Stimulated activated CD4-positive, alpha-beta T cell treated with anti-CD3 and anti-CD28 coated beads, Interleukin-1b, Interleukin-23, amount 100 ng/mL, for 24 hours (primary cell): ENCODE results near the gene WIPI1.

Experiments
- DNase-seq, 4 experiments: peaks; one replicate each; pipeline ENCODE4 v3.0.0-alpha.2; 2020; ENCODE audit warnings: low read depth in 4 of 4, low spot score in 1 of 4

The WIPI1 gene

DNA sequence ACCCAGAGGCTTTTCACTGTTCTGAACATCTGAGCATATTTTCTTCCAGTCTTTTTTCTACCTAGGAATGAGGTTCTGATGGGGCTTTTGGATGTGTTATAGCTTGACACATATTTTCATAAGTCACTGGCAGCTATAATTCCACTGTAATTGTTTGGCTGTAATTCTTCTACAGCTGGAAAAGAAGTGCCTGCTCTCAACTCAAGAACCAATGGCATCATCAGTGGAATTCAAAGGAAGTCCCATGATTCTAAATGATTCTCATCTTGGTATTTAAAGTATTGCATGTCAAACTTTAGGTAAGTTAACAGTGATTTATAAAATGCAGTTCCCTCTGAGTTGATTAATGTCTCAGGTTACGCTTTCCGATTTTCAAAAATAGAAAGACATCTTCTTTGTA, 16.8 kb downstream of the WIPI1 start:
- DNase-seq, result no peak

DNA sequence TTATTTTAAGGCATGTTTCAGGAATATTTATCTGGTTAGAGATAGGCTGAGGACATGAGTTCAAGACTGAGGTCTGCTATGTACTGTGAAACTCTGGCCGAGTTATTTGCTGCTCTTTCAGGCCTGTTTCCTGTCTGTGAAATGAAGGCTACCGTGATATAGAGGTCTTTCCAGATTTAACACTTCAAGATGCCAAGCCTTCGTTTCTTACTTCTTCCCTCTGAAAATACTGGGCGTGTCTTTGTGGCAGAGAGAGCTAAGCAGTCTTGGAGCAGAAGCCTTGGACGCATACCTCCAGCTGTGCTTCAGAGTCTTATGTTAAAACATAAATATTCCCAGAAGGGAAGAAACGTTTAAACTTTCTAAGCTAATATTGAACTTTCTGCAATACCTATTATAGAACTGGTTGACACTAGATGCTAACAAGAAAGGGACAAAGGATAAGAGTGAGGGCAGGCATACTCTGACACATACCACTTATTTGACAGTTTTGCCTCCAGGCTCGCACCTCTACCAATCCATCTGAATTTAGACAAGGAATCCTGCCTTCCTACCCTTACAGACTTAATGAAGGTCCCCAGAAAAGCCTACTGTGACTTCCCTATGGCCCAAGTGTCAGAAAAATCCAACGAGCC, 17.5 kb downstream of the WIPI1 start:
- no peak for DNase-seq

DNA sequence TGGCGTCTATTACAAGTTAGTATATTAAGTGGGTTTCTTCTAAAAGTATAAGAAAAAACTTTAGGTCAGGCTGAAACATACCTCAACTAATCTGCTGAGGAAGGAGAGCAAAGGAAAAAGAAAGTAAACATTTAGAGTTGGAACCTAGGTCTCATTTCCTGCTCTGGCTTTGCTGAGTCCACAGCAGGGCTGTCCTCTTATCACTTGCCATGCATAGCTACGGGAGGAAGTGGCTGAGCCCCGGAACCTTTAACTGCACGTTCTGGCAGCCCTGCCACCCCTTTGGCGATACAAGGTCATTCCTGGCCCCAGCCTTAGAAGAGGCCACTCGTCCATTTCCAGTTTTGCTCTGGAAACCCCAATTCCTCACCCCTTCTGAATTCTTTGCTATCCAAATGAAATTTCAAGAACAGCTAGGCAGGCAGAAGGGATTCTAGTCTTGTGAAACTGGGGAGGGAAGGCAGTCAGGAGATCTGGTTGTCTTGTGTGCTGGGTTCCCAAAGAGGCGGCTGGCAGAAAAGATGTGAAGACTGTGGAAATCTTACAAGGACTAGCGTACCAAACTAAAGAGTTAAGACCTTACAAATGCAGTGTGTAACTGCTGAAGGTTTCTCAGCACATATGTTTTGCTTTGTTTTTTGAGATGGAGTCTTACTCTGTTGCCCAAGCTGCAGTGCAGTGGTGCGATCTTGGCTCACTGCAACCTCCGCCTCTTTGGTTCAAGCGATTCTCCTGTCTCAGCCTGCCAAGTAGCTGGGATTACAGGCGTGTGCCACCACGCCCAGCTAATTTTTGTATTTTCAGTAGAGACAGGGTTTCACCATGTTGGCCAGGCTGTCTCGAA, 19.1 kb downstream of the WIPI1 start:
- no peak for DNase-seq

DNA sequence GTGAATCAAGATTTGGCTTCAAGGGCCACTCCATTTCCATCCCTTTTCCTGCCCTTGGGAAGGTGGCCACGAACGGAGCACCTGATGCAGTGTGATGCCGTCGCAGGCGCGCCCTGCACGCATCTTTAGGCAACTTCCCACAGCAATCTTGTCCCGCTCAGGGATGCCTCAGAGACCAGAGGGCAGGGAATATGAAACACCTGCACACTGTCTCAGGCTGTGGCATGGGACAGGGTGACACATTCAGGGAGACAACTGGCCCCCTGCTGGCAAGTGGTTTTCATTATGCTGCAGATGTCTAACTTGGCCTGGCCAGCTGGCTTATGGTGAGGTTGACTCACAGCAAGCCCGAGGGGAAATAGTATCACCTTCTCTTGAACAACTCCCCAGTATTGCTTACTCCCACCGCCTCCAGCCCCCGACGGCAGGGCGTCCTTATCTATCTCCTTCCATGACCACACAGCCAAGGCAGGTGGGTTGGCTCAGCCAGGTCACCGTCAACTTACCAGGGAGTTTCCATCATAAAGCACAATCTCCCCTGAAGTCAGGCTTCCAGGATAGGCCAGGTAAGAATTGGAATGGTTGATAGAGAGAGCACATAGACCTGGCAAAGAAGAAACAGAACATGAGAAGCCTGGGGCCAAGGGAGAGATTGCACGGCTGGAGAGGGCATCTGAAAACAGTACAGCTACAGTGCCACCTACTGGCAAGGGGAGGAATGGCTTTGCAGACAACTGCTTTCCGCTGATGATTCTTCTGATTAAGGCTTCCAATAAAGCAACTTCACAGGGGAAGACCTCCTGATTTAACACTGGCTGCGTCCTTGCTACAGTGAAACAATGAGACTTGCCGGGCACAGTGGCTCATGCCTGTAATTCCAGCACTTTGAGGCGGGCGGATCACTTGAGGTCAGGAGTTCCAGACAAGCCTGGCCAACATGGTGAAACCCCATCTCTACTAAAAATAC, 21.1 kb downstream of the WIPI1 start:
- DNase-seq, result peak; percentile 71 to 78 (median 72)

DNA sequence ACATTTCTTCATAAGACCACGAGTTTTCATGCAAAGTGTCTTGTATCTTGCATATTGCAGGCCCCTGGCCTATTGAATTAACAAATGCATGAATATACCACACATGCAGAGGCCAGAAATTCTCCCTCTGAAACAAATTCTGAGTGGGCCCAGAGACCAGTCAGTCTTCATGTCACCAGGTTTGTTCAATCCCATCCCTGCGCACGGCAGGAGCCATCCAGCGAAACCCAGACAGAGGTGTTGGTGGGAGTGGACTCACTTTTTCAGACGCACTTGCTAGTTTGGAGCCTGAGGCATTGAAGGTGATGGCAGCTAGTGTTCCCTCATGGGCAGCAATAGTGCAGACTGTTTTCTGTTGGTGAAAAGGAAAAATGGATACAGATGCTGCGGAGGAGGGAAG, 21.9 kb downstream of the WIPI1 start:
- DNase-seq, result no peak

DNA sequence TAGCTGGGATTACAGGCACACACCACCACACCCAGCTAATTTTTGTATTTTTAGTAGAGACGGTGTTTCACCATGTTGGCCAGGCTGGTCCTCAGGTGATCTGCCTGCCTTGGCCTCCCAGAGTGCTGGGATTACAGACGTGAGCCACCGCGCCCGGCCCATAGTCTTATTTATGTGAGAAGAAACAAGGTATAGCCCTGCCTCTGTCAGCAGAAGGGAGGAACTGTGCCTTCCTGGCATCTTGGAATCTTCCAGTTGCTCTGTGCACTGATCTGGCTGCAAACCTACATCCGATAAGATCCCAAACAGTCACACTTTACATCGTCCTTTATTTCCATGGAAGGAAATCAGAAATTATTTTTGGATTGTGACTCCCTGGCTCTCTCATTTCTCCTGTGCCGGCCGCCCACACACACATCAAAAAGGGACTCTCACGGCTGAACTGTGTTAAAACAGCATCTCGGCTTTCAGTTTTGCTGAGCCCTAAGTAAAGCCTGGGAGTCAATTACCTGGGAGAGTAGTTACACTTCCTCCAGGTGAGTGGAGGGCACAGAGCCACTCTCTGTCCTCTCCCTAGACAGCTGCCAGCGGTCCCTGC, 23.3 kb downstream of the WIPI1 start:
- no peak for DNase-seq

DNA sequence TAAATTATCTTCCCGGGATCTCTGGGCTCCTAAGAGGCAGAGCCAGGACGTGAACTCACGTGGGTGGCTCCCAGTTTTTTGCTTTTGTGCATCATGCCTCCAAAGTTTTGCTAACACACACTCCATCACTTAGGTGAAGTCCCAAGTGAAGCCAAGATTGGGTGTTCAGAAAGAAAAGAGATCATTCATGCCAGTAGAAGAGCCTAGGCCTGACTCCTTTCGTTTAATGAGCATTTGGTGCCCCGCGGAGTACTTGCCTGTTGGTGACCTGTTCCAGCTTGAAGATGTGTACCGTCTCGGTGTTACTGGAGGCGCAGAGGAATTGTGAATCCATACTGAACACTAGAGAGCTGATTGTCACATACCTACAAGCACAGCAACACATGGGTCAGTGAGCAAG, 24.1 kb downstream of the WIPI1 start:
- no peak for DNase-seq

DNA sequence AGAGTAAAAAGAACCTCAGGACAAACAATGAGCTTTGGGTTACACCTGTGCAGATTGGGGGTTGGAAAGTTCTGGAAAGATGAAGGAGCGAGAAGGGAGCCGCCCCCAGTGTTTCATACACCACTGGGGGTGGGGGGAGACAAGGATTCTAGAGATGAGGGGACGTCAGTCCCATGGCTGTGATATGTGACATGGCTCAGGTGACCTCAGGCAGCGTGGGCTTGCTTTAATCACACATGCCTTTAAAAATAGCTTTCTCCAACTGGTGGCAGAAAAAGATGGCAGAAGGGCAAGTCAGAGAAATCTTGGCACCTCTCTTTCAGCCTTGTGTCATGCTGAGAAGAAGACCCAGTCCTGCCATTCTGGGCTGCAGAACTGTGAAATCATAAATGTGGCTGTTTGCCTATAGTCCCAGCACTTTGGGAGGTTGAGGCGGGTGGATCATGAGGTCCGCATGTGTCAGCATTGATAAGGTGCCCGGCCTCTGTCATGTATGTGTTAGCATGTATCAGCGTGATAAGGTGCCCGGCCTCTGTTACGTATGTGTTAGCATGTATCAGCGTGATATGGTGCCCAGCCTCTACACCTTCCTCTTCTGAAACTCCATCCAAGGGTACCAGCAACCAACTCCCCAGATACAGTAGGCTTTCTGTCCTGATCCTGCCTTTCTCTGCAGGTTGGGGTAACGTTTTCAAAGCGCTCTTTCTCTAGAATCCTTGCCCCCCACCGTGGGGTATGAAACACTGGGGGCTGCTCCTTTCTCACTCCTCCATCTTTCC, 25.0 kb downstream of the WIPI1 start:
- DNase-seq, result no peak

DNA sequence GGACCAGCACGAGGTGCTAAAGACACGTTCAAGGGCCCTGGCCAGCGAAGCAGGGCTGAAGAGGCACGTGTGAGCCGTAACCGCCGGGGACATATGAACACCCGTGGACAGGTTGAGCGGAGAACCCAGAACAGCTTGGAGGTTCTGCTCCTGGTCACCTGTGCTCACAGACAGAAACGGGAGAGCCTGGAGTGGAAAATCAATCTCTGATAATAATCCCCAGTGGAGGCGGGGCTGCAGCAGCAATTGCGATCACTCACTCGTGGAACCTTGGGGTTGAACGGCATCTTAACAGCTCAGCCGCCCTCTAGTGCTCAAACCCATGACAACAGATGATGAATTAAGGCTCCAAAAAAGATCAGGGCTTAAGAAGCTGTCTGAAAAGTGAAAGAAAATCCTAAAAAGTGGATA, 25.6 kb downstream of the WIPI1 start:
- DNase-seq, result no peak

DNA sequence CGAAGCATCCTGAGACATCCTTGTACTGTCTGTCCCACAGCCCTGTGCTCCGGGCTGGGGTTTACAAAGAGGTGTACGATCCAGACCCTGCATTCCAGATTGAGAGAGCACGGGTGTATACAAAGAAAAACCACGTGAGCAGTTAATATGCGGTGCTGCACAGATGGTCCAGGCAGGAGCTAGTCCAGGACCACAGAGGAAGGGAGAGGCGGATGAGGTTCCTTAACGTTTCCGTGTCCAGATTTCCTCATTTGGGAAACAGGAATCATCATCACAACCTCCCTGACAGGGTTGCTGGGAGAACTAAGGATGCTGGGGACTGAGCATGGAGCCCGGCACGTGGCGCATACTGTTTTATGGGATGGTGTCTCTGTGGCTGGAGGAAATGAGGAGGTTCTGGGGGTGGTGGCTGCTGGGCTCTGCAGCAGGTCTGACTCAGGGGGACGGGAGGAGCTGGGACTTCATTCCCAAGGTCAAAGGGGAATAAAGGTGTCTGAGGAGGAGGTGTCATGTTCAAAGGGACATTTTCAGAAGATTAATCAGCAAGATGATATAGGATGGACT, 26.2 kb downstream of the WIPI1 start:
- no peak for DNase-seq

DNA sequence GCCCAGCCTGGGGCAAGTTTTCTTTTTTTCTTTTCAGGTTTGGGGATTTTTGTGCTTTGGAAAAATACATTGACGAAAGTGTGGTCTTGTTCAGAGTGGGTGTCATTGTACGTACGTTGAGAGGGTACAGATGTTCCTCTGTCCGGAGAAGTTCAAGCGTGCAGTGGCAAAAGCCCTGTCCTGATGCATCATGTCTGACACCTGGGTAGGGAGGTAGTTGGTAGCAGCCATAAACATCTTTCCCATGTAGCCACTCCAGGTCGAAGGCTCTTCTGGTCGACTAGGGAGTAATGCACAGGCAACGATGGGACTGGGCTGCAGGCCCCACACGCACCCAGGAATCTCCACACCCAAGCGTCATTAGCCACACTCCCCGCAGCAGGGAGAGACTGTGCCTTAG, 27.4 kb downstream of the WIPI1 start:
- DNase-seq, result no peak

DNA sequence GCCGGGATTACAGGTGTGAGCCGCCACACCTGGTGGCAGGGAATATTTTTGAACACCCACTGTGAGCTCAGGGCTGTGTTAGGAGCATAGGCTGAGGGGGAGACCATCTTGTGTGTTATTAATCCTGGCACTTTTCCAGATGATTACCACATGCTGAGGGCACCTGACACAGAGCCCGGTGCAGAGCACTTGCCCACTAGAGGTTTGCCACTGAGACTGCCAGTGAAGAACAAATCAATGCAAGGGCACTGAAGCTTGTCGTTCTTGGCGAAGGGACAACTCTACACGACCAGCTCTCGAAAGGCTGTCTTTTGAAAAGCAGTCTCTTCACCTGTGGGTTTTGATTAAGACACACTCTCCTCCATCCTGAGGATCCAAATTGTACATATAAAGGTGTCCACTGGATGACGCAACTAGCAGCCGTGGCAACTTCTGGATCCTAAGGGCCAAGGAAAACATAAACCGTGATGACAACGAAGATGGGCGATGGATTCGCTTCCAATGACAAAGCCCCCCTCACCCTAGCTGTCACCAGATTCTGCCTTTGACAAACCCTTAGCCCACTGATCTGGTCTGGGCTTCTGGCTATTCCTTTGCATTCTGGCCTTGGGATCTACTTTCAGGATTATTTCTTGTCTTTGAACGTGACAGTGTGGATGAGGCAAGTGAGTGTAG, 28.7 kb downstream of the WIPI1 start:
- DNase-seq, result no peak

DNA sequence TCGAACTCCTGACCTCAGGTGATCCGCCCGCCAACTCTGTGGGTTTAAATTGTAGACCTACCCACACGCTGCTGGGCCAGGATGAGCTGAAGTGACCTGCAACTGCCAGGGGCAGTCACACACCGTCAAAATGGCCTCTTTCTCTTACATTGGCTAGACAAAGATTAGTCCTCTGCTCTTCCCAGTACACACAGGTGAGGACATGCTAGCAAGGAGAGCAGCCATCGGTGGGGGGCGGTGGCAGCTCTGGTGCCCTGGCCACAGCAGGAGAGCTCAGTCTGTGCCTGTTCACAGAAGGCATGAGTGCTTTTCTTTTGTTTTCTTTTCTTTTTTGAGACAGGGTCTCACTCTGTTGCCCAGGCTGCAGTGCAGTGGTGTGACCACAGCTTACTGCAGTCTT, 29.7 kb downstream of the WIPI1 start:
- no peak for DNase-seq

DNA sequence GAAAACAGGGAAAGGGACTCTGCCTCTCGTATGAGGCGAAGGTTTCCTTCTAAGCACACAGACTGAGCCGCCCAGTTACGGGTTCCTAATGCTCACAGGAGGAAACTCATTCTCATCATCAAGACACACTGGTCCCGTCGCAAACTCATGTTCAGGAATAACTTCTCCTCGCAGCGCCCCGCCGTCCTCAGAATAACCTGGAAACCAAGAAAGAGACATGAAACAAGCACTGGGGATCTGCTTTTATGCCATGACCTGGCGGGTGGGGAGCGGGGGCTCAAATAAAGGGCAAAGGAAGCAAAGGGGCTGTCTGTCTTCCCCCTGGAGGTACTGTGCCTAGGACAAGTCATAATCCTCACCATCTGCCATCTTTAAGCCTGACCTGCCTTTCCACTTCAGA, 31.3 kb downstream of the WIPI1 start:
- no peak for DNase-seq

DNA sequence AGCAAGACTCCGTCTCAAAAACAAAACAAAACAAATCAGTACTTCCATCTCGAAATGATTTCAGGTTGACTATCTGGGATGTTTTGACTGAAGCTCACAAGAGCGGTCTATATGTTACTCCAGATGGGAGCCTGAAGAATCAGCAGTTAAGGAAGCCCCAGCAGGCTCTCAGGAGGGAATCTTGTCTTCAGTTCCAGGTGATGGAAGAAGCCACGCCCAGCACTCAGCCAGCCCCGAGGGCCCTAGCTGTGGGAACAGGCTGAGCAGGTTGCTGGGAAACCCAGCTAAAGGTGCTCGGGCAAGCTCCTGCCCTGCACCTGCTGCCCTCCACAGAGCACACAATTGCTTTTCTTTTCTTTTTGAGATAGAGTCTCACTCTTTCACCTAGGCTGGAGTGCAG, 32.4 kb downstream of the WIPI1 start:
- DNase-seq, result no peak

DNA sequence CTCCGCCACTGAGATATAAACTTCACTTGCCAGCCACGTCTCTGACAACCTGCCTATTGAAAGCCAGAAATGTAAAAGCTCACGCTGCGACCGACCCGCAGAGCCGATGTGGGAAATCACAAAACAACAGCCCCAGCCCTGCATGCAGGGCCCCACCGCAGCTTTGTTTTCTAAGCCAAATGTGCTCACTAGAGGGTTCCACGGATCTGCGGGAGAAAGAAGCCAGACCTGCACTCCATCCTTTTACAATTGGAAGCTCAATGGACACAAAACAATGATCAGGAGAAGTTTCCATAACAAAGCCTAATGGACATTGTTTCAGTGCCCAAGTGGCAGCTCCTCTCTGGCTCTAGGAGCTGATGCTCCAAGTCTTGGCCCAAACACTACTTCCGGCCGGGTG, 33.1 kb downstream of the WIPI1 start:
- DNase-seq, result no peak

DNA sequence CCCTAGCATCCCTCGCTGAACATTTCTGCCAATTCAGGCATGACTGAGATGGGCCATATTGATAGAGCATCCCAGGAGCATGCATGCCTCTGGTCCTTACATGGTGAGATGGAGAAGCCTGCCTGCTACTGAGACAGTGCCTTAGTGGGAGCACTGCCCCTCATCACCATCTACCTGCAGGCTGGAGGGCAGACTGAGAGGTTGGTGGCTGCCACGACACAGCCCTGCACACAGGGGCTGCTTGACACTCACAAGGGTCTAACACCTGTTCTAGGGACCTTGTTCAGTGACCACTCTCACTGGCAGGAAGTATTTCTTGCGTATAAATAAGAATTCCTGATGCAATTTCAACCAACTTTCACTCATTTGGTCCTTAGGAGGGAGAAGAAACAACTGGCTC, 34.0 kb downstream of the WIPI1 start:
- no peak for DNase-seq

DNA sequence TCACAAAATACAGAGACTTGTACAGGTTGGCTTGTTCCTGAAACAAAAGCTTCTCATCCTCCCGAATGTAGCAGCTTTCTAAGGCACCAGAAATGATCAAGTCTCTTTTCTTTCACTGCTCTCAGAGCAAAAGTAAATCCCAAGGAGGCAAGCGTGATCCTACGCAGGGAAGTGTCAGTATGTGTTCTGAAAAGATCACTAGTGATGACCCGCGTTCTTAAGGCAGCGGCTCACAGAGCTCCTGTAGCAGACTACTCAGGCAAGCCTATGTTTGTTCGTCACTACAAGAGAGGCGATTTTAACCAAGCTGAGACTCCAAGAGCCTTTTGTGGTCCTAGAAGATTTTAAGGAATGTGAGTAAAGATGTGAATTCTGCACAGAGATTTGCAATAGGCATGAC, 34.5 kb downstream of the WIPI1 start:
- no peak for DNase-seq

DNA sequence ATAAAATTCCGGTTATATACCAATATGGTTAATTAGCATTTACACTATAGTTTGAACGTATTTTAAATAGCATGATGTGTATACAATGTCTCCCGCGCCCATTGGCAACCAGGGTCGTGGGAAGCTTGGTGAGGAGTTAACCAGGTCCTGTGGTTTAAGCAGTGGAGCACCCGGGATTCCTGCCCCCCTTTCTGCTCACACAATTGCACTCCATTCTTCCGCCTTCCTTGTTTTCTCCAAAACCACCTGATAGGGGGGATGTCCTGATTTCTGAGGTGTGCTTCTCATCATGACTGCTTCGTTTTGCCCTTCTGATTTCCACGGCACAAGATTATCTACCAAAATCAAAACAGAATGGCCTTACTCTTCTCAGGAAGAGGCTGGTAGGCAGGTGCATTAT, 35.8 kb downstream of the WIPI1 start:
- no peak for DNase-seq

DNA sequence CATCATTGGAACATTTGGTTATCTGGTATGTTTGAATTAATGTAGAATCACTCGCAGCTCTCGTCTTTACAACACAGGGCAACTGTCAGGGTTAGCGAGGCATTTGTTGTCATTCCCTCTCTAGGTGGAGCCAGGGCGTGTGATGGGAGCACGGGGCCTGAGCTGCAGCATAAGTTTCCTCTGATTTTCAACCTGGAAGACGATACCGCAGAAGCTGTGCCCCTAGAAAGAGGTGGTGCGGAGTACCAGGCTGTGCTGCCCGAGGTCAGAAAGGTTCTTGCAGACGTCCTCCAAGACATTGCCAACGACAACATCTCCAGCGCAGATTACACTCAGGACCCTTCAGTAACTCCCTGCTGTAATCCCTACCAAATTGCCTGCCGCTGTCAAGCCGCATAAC, 37.2 kb downstream of the WIPI1 start:
- DNase-seq, result no peak
